IMR-90 (cell line): ENCODE data around the gene MEGF11.

Experiments used
- MAZ ChIP-seq: IDR thresholded peaks from 2 replicates; pipeline ENCODE4 v1.6.1; 2012; ENCODE audit warnings: low read depth, mild to moderate bottlenecking, low read length, improper control_type of control experiment, moderate library complexity, borderline replicate concordance
- MXI1 ChIP-seq: IDR thresholded peaks from 2 replicates; pipeline ENCODE4 v1.6.1; 2012; ENCODE audit warnings: low read depth, mild to moderate bottlenecking, low read length, moderate library complexity, borderline replicate concordance
- POLR2A ChIP-seq: IDR thresholded peaks from 2 replicates; pipeline ENCODE4 v1.6.1; 2012; ENCODE audit warnings: mild to moderate bottlenecking, low read depth, low read length
- RCOR1 ChIP-seq: IDR thresholded peaks from 2 replicates; pipeline ENCODE4 v1.6.1; 2012; ENCODE audit warnings: mild to moderate bottlenecking, low read length, improper control_type of control experiment; ENCODE audit not compliant: insufficient replicate concordance
- SMC3 ChIP-seq: fragments of 150-350 bp; IDR thresholded peaks from 2 replicates; pipeline ENCODE4 v1.6.1; 2016; ENCODE audit warnings: low read depth, mild to moderate bottlenecking, antibody characterized with exemption, low read length, moderate library complexity
- TF ChIP-seq, protein P1 (sequence below): conservative IDR thresholded peaks from 2 replicates; pipeline ENCODE4 v1.5.1; 2012; ENCODE audit warnings: mild to moderate bottlenecking, low read depth, low read length, improper control_type of control experiment

DNA sequence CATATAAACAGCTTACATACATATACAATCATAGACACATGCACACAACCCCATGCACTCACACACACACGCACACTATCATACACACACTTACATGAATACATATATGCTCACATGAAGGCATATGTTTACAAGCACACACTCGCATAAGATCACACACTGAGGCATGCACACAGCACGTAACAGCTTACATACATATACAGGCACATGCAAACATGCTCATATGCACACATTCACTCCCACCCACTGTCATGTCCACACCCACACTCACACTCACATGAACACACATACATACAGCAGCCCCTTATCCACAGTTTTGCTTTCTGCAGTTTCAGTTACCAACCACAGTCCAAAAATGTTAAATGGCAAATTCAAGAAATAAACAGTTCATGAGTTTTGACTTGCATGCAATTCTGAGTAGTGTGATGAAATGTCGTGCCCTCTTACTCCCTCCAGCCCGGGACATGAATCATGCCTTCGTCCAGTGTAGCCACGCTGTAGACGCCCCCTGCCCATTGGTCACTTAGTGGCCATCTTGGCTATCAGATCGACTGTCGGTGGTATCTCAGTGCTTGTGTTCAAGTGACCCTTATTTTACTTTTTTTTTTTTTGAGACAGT lies 27.8 kb downstream of the MEGF11 start:
- TF ChIP-seq, protein P1, sequence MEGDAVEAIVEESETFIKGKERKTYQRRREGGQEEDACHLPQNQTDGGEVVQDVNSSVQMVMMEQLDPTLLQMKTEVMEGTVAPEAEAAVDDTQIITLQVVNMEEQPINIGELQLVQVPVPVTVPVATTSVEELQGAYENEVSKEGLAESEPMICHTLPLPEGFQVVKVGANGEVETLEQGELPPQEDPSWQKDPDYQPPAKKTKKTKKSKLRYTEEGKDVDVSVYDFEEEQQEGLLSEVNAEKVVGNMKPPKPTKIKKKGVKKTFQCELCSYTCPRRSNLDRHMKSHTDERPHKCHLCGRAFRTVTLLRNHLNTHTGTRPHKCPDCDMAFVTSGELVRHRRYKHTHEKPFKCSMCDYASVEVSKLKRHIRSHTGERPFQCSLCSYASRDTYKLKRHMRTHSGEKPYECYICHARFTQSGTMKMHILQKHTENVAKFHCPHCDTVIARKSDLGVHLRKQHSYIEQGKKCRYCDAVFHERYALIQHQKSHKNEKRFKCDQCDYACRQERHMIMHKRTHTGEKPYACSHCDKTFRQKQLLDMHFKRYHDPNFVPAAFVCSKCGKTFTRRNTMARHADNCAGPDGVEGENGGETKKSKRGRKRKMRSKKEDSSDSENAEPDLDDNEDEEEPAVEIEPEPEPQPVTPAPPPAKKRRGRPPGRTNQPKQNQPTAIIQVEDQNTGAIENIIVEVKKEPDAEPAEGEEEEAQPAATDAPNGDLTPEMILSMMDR, result no peak
- TF ChIP-seq POLR2A (no peak), MXI1 (no peak), MAZ (no peak), RCOR1 (no peak), SMC3 (no peak)
